Right forelimb (tissue), 1 donor: Measurements from ENCODE around the gene B4GALT3.

ENCODE experiments used
- DNase-seq: peaks from one replicate; pipeline ENCODE4 v3.0.0-alpha.2; 2018

B4GALT3 gene

GRCh38 chr1:161185732-161186311 is 8.5 kb upstream of the B4GALT3 start:
- no peak for DNase-seq

- peak; percentile 67 for DNase-seq
These were observed 8.0 kb upstream of the B4GALT3 start for GRCh38 chr1:161185282-161185682.

- DNase-seq, result no peak
These were observed 4.9 kb upstream of the B4GALT3 start for GRCh38 chr1:161182214-161182613.

- DNase-seq, result no peak
These were observed 3.3 kb upstream of the B4GALT3 start for GRCh38 chr1:161180639-161181038.

- DNase-seq, result no peak
These were observed 2.4 kb upstream of the B4GALT3 start for GRCh38 chr1:161179698-161180097.

- no peak for DNase-seq
These were observed 583 bp upstream of the B4GALT3 start for GRCh38 chr1:161177936-161178244.

GRCh38 chr1:161176468-161177111 is 717 bp downstream of the B4GALT3 start:
- DNase-seq, result no peak

- no peak for DNase-seq
These were observed 1.4 kb downstream of the B4GALT3 start for GRCh38 chr1:161175771-161176453.

- no peak for DNase-seq
These were observed 2.4 kb downstream of the B4GALT3 start for GRCh38 chr1:161174911-161175310.

GRCh38 chr1:161173711-161174110 is 3.6 kb downstream of the B4GALT3 start:
- DNase-seq, result no peak

GRCh38 chr1:161172776-161173376 is 4.4 kb downstream of the B4GALT3 start:
- no peak for DNase-seq

- DNase-seq, result no peak
These were observed 5.0 kb downstream of the B4GALT3 start for GRCh38 chr1:161172349-161172748.

- no peak for DNase-seq
These were observed 5.6 kb downstream of the B4GALT3 start for GRCh38 chr1:161171696-161172095.

GRCh38 chr1:161171191-161171590 is 6.1 kb downstream of the B4GALT3 start:
- DNase-seq, result no peak

GRCh38 chr1:161168906-161169305 is 8.4 kb downstream of the B4GALT3 start:
- no peak for DNase-seq

GRCh38 chr1:161166669-161167548 is 10.4 kb downstream of the B4GALT3 start:
- DNase-seq, result no peak

- peak; percentile 95 for DNase-seq
These were observed 11.3 kb downstream of the B4GALT3 start, which contains the start of gene PPOX for GRCh38 chr1:161165742-161166668. TSS of gene PPOX (plus strand) at chr1:161166426. CDS start at chr1:161166848, 422 bp downstream.

- DNase-seq, result no peak
These were observed 12.3 kb downstream of the B4GALT3 start for GRCh38 chr1:161164901-161165610.

GRCh38 chr1:161163793-161164192 is 13.5 kb downstream of the B4GALT3 start:
- no peak for DNase-seq

GRCh38 chr1:161162806-161163205 is 14.5 kb downstream of the B4GALT3 start:
- DNase-seq, result no peak

GRCh38 chr1:161162052-161162451 is 15.3 kb downstream of the B4GALT3 start:
- DNase-seq, result no peak
